Pancreas (tissue), 10 donors: Measurements from ENCODE around the gene HEATR5A. TPM values are rescaled to one million over a fixed set of nuclear protein-coding genes. Genes with fewer than 3 reads are reported as not detected.

Experiments used
- ATAC-seq, 4 donors: fragments of 200-7000 bp; cut with Tn5 transposase; one replicate each; pipeline versions ENCODE4 v1.8.0 to v1.9.1; 2020; ENCODE audit warnings: mild to moderate bottlenecking in 4 of 4, moderate library complexity in 4 of 4
- DNase-seq, 6 donors: peaks; one replicate each; pipeline ENCODE4 v3.0.0-alpha.2; 2020
- FAIRE-seq: peaks from 2 replicates; lab custom pipeline; 2012; peaks lifted over from hg19 to GRCh38; lab: Jason Lieb, UNC
- H3K27ac ChIP-seq, 4 donors: fragments of 200-600 bp; sonication (generic); 1 replicate in 3 of 4; 2 replicates in 1 of 4; pipeline versions ENCODE4 v1.5.0 to v1.8.0; 2020
- H3K27me3 ChIP-seq, 4 donors: fragments of 200-600 bp; one replicate each; pipeline ENCODE4 v1.8.0; 2021
- H3K36me3 ChIP-seq, 3 donors: fragments of 200-600 bp; sonication (generic) in 1 of 3; one replicate each; pipeline versions ENCODE4 v1.5.0 to v1.8.0; 2020 to 2021
- H3K4me1 ChIP-seq, 3 donors: fragments of 200-600 bp; one replicate each; pipeline ENCODE4 v1.8.0; 2021
- H3K4me3 ChIP-seq, 4 donors: fragments of 200-600 bp; sonication (generic) in 2 of 4; one replicate each; pipeline versions ENCODE4 v1.5.0 to v1.8.0; 2020 to 2021
- H3K9me3 ChIP-seq, 4 donors: fragments of 200-600 bp; one replicate each; pipeline ENCODE4 v1.8.0; 2021
- CTCF ChIP-seq, 4 donors: fragments of 200-600 bp; sonication (generic) in 3 of 4; IDR thresholded peaks; one replicate each; pipeline versions ENCODE4 v1.5.0 to v1.8.0; 2021; ENCODE audit warnings: antibody characterized with exemption in 4 of 4
- WGBS, 2 donors: extraction: QIAGEN DNeasy Blood & Tissue Kit; methylation state at CpG; one replicate each; pipeline ENCODE4 v1.1.7; 2013; 5-methylcytosine and 5-hydroxymethylcytosine counted together
- intact Hi-C, 3 donors: fragments of 100-400 bp; cut with DNase I; formaldehyde crosslinking; loops; one replicate each; pipeline versions ENCODE4 v1.11.1 to v1.14.2; 2022
- polyA plus RNA-seq, 2 donors: library from polyadenylated mRNA; stranded (reverse); fragments of 200-250 nt; gene quantifications; one replicate each; pipeline ENCODE4 v1.2.3, GENCODE V29; 2013
- total RNA-seq, 6 donors: library from RNA; stranded (reverse); fragmentation: NEBNext Ultra II Directional in 4 of 6; extraction: Animal tissue kit (Norgen Biotek cat#: 25700) in 4 of 6; gene quantifications; one replicate each; pipeline versions ENCODE4 v1.2.1 to v1.2.4, GENCODE V29; 2021 to 2023
- donor health status: healthy with polysubstance abuse.
- donor health status: DM: no; HTN: no; CAD: no; lungs with moderate emphysema.
- donor health status: DM: no; HTN: no; CAD: no.
- donor health status: control.
- donor health status: control.
- donor health status: Bipolar disorder and iron deficiency.
- donor health status: DM: yes; HTN: yes; CAD: no.
- donor health status: DM: no; HTN: no; CAD: no.
- donor health status: DM: no; HTN: no; CAD: no.
- donor health status: DM: yes; HTN: yes; CAD: no.

Gene HEATR5A
- total and polyA plus RNA-seq, 8 donors, result 4.3 to 18.3 (median 9.2) TPM

GRCh38 chr14:31357279-31357678 lies 63.1 kb downstream of the HEATR5A start:
- Histone ChIP-seq H3K36me3 (peaks cover 0 to 5% (median 0%) of the 10 kb centered on the region in 3 donors), H3K27me3 (no peaks in the 10 kb centered on the region), H3K27ac (no peak overlapping the region), H3K9me3 (no peaks in the 10 kb centered on the region), H3K4me1 (peaks cover 0 to 5% (median 0%) of the 10 kb centered on the region in 3 donors), H3K4me3 (no peak overlapping the region)
- FAIRE-seq (no peak), ATAC-seq (no peak), DNase-seq (no peak)
- no peak for TF ChIP-seq CTCF (IDR thresholded peaks at IDR 0.05)
- intact Hi-C loops, result no loop called here
- 74 to 79% methylated on average over 3 of the region's 3 CpGs for WGBS, 2 donors

DNA sequence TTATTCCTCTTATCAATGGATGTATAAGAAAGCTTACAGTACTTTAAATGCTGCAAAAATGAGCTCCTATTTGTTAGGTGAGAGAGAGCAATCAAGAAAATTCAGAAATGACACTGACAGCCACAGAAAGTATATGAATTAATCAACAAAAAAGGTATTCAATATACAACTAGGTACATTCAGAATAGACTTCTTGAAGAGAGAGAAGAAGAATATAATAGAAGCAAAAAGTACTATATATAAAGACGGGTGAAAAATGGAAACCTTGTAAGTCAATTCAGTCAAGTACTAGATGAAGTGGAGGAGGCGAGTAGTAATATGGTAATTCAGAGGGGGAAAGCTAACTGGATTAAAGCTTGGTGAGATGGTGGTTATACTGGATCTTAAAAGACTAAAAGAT lies 74.3 kb downstream of the HEATR5A start:
- Histone ChIP-seq H3K4me1 (peaks cover under 1% of the 10 kb centered on the region in 3 donors), H3K27me3 (no peaks in the 10 kb centered on the region), H3K9me3 (no peaks in the 10 kb centered on the region), H3K36me3 (peaks cover 0 to 9% (median 0%) of the 10 kb centered on the region in 3 donors), H3K4me3 (no peak overlapping the region), H3K27ac (no peak overlapping the region)
- intact Hi-C loops, result no loop called here
- 89 to 96% methylated on average over 2 of the region's 2 CpGs for WGBS, 2 donors
- FAIRE-seq (no peak), ATAC-seq (no peak), DNase-seq (no peak)
- TF ChIP-seq CTCF (IDR thresholded peaks at IDR 0.05), result no peak

DNA sequence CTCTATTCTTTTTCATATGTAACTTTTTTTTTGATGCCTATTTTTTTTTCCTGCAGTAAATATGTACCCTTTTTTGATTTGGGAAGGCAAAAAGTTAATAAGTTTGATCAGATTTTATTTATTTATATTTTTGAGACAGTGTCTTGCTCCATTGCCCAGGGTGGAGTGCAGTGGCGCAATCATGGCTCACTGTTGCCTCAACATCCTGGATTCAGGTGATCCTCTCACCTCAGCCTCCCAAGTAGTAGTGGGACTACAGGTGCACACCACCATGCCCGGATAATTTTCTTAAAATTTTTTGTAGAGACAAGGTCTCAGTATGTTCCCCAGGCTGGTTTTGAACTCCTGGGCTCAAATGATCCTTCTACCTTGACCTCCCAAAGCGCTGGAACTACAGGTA lies 79.1 kb downstream of the HEATR5A start:
- no peak overlapping the region for H3K4me3 ChIP-seq
- no peaks in the 10 kb centered on the region for H3K9me3 ChIP-seq
- FAIRE-seq (no peak), ATAC-seq (no peak), DNase-seq (no peak)
- 98 to 99% methylated on average over 3 of the region's 3 CpGs for WGBS, 2 donors
- intact Hi-C loops, result no loop called here
- no peak overlapping the region for H3K27ac ChIP-seq
- TF ChIP-seq CTCF (IDR thresholded peaks at IDR 0.05), result no peak
- H3K4me1 ChIP-seq, result peaks cover 11 to 12% (median 11%) of the 10 kb centered on the region in 3 donors
- no peaks in the 10 kb centered on the region for H3K27me3 ChIP-seq
- peaks cover 0 to 5% (median 0%) of the 10 kb centered on the region in 3 donors for H3K36me3 ChIP-seq

DNA sequence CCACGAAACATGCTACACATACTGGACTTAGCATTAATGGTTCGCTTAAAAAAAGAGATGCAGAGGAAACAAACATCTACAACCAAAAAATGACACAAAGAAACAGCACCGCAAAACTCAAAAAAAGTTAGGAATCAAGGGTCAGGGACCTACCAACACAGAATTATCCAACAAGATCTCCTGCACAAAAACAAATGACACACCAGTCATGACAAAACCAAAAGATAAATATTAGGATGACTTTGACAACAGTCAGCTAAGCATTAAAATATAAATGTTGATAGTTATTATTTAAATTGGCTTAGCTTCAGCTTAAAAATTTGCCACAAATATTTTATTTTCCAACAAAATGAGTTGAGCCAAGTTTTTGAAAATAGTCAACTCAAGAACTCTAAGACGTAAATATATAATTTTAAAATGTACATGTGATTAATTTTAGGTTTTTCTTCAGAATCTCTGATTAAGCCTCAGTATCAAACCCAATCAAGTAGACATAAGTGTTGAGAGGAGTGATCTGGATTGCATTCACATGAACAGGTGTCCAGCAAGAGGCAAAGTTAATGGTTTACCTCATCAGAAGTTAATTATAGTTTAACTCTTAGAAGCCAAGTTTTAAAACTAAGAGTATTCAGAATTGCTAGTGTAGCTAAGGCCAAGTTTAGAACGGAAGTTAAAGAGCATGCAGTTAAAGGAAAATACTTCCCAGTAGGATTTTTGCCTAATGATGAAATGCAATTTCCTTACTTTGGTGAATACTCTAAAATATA lies 79.9 kb downstream of the HEATR5A start:
- Histone ChIP-seq H3K4me3 (no peak overlapping the region), H3K27ac (no peak overlapping the region), H3K36me3 (peaks cover 0 to 5% (median 0%) of the 10 kb centered on the region in 3 donors), H3K4me1 (peaks cover 11 to 12% (median 11%) of the 10 kb centered on the region in 3 donors), H3K9me3 (no peaks in the 10 kb centered on the region), H3K27me3 (no peaks in the 10 kb centered on the region)
- no peak for TF ChIP-seq CTCF (IDR thresholded peaks at IDR 0.05)
- ATAC-seq, result peak; percentile 42 to 81 (median 50)
- DNase-seq, result no peak
- WGBS, 2 donors, result 41 to 53% methylated on average over 5 of the region's 5 CpGs
- FAIRE-seq, result no peak
- intact Hi-C loops, result no loop called here

- Histone ChIP-seq H3K27me3 (no peaks in the 10 kb centered on the region), H3K36me3 (peaks cover 0 to 5% (median 0%) of the 10 kb centered on the region in 3 donors), H3K27ac (no peak overlapping the region), H3K9me3 (no peaks in the 10 kb centered on the region), H3K4me3 (no peak overlapping the region), H3K4me1 (peaks cover 11 to 12% (median 11%) of the 10 kb centered on the region in 3 donors)
- ATAC-seq, result no peak
- intact Hi-C loops, result no loop called here
- no peak for FAIRE-seq
- DNase-seq, result no peak
- no peak for TF ChIP-seq CTCF (IDR thresholded peaks at IDR 0.05)
These were observed 80.6 kb downstream of the HEATR5A start for GRCh38 chr14:31339743-31340142.
